Activated CD8-positive, alpha-beta memory T cell treated with anti-CD3 and anti-CD28 coated beads, Interleukin-2, amount 50 U/mL, for 1 hour (primary cell): ENCODE measurements around the gene PEX11G.
"Not testable (repeated sequence)": the region's sequence is repeated elsewhere in the genome, so short reads cannot be mapped to it uniquely, and the experiment has no call there.

Experiments
- DNase-seq: peaks from one replicate; pipeline ENCODE4 v3.0.0-alpha.2; 2020; ENCODE audit errors: extremely low read depth

The PEX11G gene

DNA sequence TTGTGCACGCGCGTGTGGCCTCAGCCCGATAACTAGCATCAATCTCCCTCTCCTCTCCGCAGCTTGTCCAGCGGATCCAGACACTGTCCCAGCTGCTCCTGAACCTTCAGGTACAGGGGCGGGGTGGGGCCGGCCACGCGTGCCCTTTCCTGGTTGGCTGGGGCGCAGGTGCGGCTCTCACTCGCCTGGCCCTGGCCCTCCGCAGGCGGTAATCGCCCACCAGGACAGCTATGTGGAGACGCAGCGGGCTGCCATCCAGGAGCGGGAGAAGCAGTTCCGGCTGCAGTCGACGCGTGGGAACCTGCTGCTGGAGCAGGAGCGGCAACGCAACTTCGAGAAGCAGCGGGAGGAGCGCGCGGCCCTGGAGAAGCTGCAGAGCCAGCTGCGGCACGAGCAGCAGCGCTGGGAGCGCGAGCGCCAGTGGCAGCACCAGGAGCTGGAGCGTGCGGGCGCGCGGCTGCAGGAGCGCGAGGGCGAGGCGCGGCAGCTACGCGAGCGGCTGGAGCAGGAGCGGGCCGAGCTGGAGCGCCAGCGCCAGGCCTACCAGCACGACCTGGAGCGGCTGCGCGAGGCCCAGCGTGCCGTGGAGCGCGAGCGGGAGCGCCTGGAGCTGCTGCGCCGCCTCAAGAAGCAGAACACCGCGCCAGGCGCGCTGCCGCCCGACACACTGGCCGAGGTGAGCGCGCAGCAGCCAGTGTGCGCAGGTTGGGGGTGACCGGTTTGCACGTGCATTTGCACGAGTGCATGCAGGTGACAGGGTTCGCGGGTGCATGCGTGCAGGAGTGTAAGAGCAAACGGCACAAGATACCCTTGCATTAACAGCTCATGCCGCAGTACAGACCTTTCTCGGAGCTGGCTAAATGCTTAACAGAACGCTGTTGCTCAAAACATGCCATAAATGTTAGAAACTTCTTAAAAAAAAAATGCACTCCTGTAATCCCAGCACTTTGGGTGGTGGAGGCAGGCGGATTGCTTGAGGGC is 21.5 kb downstream of the PEX11G start:
- DNase-seq, result no peak

DNA sequence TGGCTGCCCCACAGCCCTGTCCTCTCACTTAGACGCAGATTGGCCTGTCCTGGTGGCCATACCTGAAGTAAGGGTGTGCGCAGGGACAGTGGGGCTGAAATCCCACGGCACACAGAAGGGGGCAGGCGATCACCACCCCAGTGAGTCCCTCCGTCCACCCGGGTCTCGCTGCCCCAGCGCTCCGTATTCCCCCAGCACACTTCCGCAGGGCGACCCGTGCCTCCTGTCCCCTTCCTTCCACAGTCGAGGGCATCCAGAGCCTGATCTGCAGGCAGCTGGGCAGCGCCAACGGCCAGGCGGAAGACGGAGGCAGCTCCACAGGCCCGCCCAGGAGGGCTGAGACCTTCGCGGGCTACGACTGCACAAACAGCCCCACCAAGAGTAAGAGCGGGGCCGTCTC is 25.3 kb downstream of the PEX11G start:
- DNase-seq, result no peak

DNA sequence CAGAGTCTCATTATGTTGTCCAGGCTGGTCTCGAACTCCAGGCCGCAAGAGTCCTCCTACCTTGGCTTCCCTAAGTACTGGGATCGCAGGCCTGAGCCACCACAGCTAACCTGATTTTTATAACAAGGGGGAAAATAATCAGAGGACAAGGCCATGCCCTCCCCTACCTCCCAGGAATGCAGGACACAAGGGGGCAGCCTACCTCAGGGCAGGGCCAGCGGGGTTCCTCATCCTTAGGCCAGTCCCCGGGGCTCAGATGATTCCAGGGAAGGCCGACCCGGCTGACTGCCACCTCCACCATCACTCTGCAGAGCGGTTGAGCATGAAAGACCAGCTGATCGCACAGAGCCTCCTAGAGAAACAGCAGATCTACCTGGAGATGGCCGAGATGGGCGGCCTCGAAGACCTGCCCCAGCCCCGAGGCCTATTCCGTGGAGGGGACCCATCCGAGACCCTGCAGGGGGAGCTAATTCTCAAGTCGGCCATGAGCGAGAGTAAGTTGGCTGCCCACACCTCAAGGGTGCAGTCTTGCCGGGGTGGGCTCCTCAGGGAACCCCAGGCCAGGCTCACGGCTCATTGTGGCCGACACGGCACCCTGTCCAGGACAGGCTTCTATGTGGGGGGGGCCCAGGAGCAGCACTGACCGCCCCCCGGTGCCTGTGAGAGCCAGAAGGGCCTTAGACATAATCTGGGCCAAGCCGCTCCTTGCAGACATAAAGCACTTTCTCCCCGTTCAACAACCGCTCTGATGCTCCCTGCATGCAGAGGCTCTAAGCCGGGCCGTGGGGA is 26.8 kb downstream of the PEX11G start:
- DNase-seq, result no peak

DNA sequence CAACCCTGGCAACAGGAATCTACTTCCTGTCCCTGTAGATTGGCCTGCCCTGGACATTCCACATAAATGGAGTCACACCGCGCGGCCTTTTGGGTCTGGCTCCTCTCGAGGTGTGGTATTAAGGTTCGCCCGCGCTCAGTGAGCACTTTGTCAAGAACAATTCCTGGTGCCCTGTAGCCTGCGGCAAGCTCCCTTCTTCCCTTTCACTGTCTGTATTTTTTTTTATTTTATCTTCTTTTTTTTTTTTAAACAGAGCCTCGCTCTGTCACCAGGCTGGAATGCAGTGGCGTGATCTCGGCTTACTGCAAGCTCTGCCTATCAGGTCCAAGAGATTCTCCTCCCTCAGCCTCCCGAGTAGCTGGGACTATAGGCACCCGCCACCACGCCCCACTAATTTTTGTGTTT is 28.3 kb downstream of the PEX11G start:
- no peak for DNase-seq

DNA sequence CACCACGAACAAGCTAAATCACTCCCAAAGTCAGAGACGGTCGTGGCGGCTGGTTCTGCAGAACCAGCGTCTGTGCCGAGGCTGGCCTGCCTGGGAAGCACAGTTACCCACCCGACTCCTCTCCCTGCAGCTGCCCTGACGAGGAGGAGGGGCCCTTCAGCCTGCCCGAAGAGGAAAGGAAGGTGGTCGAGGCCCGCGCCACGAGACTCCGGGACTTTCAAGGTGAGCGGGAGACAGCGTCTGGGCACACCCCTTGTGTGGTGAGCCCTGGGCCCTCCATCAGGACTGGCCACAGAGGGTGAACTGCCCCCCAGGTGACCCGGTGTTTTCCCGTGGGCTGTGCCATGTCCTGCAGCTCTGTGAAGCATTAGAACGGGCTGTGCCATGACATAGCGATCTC is 29.1 kb downstream of the PEX11G start:
- no peak for DNase-seq

DNA sequence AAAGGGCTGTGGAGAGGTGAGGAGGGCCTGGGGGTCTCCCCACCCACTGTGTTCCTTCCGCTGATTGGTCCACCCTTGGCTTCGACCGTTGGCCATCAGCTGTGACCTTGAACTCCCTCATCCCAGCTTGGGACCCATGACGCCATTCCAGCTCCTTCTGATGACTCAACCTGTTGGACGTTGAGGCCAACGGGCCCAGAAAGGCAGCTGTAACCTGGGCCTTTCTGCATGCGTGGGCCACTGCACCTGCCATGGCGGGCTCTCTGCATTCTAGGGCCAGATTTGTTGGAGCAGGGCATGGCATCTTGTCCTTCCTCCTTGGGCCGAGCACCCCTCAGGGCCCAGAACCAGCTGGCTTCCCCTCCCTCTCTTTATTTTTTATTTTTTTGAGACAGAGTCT is 30.2 kb downstream of the PEX11G start:
- no peak for DNase-seq

DNA sequence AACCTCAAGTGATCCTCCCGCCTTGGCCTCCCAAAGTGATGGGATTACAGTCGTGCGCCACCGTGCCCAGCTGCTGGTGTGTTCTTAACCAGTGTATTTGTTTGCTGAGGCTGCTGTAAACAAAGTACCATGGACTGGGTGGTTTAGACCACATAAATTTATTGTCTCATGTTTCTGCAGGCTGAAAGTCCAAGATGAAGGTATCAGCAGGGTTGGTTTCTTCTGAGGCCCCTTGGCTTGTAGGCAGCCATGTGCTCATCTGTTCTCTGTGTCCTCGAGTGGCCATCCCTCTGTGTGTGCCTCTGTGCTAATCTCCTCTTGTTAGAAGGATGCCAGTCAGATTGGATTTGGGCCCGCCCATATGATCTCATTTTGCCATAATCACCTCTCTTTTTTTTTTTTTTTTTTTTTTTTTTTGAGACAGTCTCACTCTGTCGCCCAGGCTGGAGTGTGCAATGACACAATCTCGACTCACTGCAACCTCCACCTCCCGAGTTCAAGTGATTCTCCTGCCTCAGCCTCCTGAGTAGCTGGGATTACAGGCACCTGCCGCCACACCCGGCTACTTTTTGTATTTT is 31.8 kb downstream of the PEX11G start:
- DNase-seq, result no peak

DNA sequence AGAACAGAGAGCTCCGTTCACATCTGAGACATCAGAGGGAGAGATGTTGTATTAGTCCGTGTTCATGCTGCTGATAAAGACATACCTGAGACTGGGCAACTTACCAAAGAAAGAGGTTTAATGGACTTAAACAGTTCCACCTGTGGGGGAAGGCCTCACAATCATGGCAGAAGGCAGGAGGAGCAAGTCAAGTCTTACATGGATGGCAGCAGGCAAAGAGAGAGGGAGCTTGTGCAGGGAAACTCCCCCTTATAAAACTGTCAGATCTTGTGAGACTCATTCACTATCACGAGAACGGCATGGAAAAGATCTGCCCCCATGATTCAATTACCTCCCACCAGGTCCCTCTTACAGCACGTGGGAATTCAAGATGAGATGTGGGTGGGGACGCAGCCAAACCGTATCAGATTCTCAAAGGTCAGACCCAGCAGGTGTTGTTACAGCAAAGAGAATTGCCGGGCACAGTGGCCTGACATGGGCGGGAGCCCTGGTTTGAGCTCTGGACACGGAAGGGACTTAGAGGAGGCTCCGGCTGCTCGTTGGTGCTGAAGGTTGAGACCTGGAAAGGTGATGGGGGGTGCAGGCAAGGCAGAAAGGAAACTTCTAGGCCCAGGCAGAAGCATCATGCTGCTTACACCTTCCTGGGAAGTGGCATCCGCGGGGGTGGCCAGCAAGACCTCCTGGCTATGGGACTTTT is 33.1 kb downstream of the PEX11G start:
- no peak for DNase-seq

DNA sequence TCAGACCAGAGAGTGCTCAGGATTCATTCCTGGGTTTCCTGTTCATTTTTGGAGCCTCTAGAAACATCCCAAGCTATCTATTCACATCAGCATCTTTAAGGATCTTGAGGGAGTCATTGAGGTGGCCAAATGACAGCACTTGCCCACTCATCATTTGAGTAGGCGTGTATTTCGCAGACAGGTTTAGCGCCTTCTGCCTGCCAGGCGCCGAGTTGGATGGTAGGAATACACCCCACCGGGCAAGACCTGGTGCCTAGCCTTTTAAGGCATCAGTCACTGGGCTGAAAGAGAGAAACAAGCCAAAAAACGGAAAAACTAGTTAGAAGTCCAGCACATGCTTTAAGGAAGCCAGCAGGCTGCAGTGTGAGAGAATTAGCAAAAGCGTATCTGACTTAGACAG is 33.8 kb downstream of the PEX11G start:
- DNase-seq, result no peak

DNA sequence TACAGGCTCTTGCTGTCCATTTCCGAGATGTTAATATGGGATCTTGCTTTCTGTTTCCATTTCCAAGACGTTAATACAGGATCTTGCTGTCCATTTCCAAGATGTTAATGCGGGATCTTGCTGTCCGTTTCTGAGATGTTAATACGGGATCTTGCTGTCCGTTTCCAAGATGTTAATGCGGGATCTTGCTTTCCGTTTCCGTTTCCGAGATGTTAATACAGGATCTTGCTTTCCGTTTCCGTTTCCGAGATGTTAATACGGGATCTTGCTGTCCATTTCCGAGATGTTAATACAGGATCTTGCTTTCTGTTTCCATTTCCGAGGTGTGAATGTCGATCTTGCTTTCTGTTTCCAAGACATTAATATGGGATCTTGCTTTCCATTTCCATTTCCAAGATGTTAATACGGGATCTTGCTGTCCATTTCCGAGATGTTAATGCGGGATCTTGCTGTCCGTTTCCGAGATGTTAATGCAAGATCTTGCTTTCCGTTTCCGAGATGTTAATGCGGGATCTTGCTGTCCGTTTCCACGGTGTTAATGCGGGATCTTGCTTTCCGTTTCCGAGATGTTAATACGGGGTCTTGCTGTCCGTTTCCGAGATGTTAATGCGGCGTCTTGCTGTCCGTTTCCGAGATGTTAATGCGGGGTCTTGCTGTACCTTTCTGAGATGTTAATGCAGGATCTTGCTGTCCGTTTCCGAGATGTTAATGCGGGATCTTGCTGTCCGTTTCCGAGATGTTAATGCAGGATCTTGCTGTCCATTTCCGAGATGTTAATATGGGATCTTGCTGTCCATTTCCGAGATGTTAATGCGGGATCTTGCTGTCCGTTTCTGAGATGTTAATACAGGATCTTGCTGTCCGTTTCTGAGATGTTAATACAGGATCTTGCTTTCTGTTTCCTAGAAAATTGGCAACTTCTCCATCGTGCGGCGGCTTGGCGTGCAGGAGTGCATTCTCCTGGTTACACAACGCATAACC is 38.3 kb downstream of the PEX11G start:
- DNase-seq, result no peak

DNA sequence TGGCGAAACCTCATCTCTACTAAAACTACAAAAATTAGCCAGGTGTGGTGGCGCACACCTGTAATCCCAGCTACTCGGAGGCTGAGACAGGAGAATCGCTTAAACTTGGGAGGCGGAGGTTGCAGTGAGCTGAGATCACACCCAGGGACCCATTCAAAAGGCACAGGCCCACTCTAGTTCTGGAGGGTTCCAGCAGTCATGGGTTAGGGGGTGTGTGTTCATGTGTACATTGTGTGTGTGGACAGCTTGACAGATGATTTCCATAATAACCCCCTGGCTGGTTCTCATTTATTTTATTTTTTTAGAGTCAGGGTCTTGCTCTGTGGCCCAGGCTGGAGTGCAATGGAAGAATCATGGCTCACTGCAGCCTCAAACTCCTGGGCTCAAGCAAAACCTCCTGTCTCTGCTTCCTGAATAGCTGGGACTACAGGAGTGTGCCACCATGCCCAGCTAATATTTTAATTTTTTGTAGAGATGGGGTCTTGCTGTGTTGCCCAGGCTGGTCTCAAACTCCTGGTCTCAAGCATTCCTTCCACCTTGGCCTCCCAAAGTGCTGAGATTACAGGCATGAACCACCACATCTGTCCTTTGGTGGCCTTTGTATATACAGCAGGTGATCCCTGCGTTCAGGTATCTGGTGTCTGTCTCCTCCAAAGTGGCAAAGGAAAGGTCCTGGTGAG is 39.3 kb downstream of the PEX11G start:
- not testable (repeated sequence) for DNase-seq

DNA sequence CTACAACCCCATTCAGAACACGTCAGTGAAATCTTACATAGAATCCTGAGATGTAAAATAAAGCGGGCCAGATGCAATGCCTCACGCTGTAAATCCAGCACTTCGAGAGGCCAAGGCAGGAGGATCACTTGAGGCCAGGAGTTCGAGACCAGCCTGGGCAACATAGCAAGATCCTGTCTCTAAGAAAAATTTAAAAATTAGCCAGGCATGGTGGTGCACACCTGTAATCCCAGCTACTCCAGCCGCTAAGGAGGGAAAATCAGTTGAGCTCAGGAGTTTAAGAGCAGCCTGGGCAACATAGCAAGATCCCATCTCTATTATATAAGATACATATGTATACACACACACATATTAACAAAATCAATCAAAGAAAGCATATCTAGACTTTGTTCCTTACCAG is 41.2 kb downstream of the PEX11G start:
- DNase-seq, result no peak

DNA sequence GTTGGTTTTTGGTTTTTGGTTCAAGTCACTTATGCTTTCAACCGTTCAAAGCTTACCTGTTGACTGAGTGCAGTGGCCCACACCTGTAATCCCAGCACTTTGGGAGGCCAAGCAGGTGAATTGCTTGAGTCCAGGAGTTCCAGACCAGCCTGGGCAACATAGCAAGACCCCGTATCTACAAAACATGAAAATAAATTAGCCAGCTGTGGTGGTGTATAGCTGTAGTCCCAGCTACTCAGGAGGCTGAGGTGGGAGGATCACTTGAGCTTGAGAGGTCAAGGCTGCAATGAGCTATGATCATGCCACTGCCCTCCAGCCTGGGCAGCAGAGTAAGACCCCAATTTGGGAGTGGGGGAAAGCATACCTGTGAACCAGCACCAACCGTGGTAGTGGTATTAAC is 43.7 kb downstream of the PEX11G start:
- DNase-seq, result no peak

DNA sequence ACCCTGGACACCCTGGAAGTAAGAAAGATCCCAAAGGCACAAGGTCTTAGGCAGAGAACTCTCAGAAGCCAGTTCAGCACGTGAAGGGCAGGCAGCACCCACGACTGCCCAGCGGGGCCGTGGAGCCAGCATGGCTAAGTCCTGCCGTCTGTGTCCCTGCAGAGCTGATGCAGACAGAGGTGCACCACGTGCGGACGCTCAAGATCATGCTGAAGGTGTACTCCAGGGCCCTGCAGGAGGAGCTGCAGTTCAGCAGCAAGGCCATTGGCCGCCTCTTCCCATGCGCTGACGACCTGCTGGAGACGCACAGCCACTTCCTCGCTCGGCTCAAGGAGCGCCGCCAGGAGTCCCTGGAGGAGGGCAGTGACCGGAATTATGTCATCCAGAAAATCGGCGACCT is 44.8 kb downstream of the PEX11G start:
- no peak for DNase-seq

DNA sequence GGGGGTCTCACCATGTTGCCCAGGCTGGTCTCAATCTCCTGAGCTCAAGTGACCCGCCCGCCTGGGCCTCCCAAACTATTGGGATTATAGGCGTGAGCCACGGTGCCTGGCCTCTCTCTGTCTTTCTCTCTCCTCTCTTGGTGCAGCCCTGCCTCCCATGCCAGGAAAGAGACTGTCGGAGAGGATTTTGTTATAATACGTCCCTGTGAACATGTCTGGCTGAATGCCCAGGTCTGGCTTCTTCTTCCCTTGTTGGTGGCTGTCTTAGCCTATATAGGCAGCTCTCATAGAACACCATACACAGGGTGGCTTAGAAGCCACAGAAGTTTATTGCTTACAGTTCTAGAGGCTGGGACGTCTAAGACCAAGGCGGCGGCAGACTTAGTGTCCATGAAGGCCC is 46.4 kb downstream of the PEX11G start:
- DNase-seq, result no peak

DNA sequence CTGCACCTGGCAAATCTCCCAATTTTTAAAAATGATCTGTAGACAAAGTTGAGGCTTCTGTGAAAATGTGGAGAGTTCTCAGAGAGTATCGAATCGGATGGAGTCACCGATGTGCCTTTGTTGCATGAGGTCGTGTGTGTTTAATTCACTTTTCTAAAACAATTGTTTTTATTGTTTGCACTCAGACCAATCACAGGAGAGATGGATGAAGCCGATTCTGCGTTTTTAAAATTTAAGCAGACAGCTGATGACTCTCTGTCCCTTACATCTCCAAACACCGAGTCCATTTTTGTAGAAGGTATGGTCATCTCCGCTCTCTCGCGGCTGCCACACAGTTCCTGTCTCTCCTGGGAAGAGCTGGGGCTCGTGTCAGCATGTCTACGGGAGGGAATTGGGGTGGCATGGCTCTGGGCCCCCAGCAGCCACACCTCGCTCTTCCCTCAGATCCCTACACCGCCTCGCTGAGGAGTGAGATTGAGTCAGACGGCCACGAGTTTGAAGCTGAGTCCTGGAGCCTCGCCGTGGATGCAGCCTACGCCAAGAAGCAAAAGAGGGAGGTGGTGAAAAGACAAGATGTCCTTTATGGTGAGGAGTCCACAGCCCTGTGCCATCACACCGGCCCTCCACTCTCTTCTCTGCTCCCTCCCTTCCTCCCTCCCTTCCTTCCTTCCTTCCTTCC is 47.2 kb downstream of the PEX11G start:
- DNase-seq, result no peak

DNA sequence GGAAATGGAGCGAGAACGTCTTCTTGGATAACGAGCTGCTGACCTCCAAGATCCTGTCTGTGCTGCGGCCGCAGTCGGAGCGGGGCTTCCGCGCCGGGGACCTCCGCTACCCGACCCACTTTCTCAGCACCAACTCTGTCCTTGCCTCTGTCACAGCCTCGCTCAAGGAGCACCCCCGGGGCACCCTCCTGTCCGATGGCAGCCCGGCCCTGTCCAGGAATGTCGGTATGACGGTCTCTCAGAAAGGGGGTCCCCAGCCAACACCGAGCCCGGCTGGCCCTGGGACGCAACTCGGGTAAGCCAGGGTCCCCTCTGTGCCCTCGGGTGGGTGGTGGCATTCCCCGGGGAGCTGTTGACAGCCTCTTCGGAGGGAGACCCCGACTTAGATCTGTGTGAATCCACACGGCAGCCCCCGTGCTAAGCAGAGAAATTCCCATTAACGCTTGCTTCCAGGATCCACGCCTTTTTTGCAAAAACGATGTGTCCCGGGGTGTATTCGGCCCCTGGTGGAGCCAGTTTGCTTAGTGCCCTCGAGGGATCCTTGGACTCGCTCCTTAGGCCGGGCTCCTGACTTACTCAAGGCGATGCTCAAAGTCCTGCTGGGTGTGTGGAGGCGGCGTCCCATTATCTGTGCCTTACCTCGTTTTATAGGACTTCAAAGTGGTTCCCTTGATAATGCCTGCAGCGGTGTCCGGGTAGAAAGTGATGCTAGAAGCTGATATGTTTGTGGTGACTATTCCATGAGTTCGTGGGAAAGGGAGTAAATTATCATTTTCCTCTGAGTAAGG is 48.5 kb downstream of the PEX11G start:
- no peak for DNase-seq

DNA sequence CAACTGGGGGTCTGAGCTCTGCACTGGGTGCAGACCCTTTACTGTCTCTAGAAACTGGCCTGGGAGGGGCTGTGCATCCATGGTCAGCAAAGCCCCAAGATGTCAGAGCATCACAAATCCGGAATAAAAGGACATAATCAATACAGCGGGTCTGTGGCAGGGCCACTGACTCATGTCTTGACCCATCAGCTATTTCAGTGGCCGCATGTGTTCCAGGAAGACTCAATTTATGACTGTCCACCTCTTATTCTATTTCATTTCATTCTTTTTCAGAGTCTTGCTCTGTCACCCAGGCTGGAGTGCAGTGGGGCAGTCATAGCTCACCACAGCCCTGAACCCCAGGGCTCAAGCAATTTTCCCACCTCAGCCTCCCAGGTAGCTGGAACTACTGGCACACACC is 53.2 kb downstream of the PEX11G start:
- DNase-seq, result no peak

DNA sequence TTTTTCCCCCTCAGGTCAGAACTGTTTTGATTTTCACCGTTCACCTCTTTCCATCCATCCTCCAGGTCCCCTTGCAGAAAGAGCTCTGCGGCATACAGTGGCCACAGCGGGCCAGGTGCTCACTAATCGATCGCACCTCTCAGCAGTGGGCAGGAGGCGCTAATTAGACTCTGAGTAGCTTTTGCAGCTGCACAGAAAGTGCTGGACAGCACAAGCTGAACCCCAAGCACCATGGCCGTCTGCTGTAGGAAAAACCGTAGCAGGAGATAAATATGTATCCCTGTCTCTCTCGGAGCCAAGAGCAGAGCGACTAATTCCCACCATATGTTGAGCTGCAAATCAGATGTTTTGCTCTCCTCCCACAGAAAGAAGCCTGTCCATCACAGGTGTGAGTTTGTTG is 54.4 kb downstream of the PEX11G start:
- DNase-seq, result no peak
